Peyer's patch (tissue), 4 donors: ENCODE measurements around the gene CDC7. TPM values are rescaled to one million over a fixed set of nuclear protein-coding genes. Genes with fewer than 3 reads are reported as not detected.
A peak's percentile ranks its signal among the peaks of the same experiment; 100 is the strongest.

Source experiments
- DNase-seq, 3 donors: peaks; one replicate each; pipeline ENCODE4 v3.0.0-alpha.2; 2017 to 2019
- H3K27ac ChIP-seq, 4 donors: fragments of 200-600 bp; sonication (generic); one replicate each; pipeline ENCODE4 v1.5.1; 2016 to 2019
- H3K27me3 ChIP-seq, 2 donors: fragments of 200-600 bp; sonication (generic); one replicate each; pipeline ENCODE4 v1.5.1; 2019
- H3K36me3 ChIP-seq, 3 donors: fragments of 200-600 bp; sonication (generic); one replicate each; pipeline ENCODE4 v1.5.1; 2016 to 2019
- H3K4me1 ChIP-seq, 4 donors: fragments of 200-600 bp; sonication (generic); one replicate each; pipeline ENCODE4 v1.5.1; 2016 to 2019
- H3K4me3 ChIP-seq, 4 donors: fragments of 200-600 bp; sonication (generic); 1 replicate in 3 of 4; 2 replicates in 1 of 4; pipeline ENCODE4 v1.5.1; 2016 to 2019; ENCODE audit warnings: mild to moderate bottlenecking in 1 of 4
- H3K9me3 ChIP-seq, 4 donors: fragments of 200-600 bp; sonication (generic); one replicate each; pipeline ENCODE4 v1.5.1; 2016 to 2019; ENCODE audit warnings: mild to moderate bottlenecking in 1 of 4
- POLR2A ChIP-seq, 2 donors: fragments of 450-650 bp; IDR thresholded peaks; one replicate each; pipeline ENCODE4 v1.5.1; 2017; ENCODE audit warnings: antibody characterized with exemption in 2 of 2, mild to moderate bottlenecking in 2 of 2, moderate library complexity in 2 of 2
- total RNA-seq, 4 donors: library from RNA; depleted of rRNA; stranded (reverse); fragments of >200 nt; gene quantifications; one replicate each; pipeline ENCODE4 v1.1.0, GENCODE V29; 2016
- TF ChIP-seq, protein P1 (sequence below), 6 experiments: fragments of 450-650 bp in 4 of 6; fragments of 200-600 bp in 2 of 6; sonication (generic) in 1 of 6; IDR thresholded peaks; one replicate each; pipeline ENCODE4 v1.5.1; 2017 to 2019; ENCODE audit warnings: antibody characterized with exemption in 6 of 6, mild to moderate bottlenecking in 3 of 6, moderate library complexity in 1 of 6

The CDC7 gene
- total RNA-seq, 4 donors from 2014 or later = 1.2 to 10.7 (median 2.9) TPM

DNA sequence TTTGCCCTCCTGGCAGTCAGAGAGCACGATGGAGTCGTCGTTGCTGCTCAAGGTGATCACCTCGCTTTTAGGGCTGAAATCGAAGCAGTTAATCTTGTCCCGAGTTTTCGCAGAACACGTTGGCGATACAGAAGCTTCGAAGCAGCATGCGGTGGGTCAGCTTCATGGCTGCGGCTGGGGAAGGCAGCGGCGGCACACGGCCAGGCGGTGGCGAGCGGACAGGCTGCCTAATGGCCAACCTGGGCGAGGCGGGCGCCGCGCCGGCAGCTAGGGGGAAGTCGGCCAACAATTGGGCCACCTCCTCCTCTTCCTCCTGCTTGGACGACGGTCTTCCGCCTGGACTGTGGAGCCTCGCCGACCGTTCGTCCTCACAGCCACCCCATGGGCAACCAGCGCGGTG, 34.8 kb downstream of the CDC7 start:
- no peak for DNase-seq
- Histone ChIP-seq H3K27ac (no peak overlapping the region), H3K27me3 (no peaks in the 10 kb centered on the region), H3K4me3 (no peak overlapping the region), H3K4me1 (no peaks in the 10 kb centered on the region), H3K36me3 (no peaks in the 10 kb centered on the region), H3K9me3 (no peaks in the 10 kb centered on the region)
- TF ChIP-seq, protein P1, sequence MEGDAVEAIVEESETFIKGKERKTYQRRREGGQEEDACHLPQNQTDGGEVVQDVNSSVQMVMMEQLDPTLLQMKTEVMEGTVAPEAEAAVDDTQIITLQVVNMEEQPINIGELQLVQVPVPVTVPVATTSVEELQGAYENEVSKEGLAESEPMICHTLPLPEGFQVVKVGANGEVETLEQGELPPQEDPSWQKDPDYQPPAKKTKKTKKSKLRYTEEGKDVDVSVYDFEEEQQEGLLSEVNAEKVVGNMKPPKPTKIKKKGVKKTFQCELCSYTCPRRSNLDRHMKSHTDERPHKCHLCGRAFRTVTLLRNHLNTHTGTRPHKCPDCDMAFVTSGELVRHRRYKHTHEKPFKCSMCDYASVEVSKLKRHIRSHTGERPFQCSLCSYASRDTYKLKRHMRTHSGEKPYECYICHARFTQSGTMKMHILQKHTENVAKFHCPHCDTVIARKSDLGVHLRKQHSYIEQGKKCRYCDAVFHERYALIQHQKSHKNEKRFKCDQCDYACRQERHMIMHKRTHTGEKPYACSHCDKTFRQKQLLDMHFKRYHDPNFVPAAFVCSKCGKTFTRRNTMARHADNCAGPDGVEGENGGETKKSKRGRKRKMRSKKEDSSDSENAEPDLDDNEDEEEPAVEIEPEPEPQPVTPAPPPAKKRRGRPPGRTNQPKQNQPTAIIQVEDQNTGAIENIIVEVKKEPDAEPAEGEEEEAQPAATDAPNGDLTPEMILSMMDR (IDR thresholded peaks at IDR 0.05) = no peak
- no peak for TF ChIP-seq POLR2A (IDR thresholded peaks at IDR 0.05)

DNA sequence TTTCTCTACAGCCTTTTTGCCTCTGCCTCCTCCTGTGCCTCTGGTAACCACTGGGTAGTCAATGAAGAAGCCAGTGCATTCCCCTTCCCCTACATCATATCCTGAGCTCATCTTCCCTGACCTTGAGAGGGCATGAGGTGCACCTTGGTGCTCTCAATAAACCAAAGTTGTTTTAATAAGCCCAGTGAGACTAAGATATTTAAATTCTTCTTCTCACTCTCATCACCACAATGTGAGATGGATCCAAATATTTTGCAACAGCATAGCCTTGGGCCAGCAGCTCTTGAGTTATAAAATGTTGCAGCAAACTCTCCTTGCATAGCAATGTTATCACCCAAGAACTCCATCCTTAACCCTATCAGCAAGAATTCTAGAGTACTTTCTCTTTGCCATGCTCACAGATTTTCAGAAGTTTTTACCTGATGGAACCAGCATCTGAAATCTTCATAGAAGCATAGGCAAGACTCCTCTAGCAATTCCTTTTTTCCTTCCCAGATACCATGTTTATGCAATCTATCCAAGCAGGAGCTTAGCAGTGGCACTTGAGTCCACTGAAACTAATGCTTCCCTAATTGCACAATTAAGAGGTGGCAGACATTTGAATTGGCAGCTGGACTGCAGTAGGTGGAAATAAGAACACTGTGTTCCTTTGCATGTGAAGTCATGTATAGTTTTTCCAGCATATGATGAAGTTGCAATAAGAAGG, 36.8 kb downstream of the CDC7 start:
- DNase-seq = no peak
- no peak overlapping the region for H3K4me3 ChIP-seq

GRCh38 chr1:91537987-91538304, 37.3 kb downstream of the CDC7 start:
- Histone ChIP-seq H3K27ac (no peak overlapping the region), H3K4me1 (no peaks in the 10 kb centered on the region), H3K9me3 (no peaks in the 10 kb centered on the region), H3K36me3 (no peaks in the 10 kb centered on the region), H3K4me3 (no peak overlapping the region), H3K27me3 (no peaks in the 10 kb centered on the region)
- no peak for TF ChIP-seq POLR2A (IDR thresholded peaks at IDR 0.05)
- DNase-seq = no peak

More for the DNA sequence above, 36.8 kb downstream of the CDC7 start:
- no peaks in the 10 kb centered on the region for H3K9me3 ChIP-seq
- no peaks in the 10 kb centered on the region for H3K4me1 ChIP-seq
- H3K27me3 ChIP-seq = no peaks in the 10 kb centered on the region
- no peaks in the 10 kb centered on the region for H3K36me3 ChIP-seq
- H3K27ac ChIP-seq = peak overlapping the region in 3 of 4 donors; percentile 16 to 22 (median 17)
- no peak for TF ChIP-seq POLR2A (IDR thresholded peaks at IDR 0.05)
- TF ChIP-seq, protein P1 (IDR thresholded peaks at IDR 0.05) = no peak

GRCh38 chr1:91540910-91541309, 40.3 kb downstream of the CDC7 start:
- Histone ChIP-seq H3K4me1 (no peaks in the 10 kb centered on the region), H3K36me3 (no peaks in the 10 kb centered on the region), H3K9me3 (no peaks in the 10 kb centered on the region), H3K27me3 (no peaks in the 10 kb centered on the region), H3K4me3 (no peak overlapping the region), H3K27ac (no peak overlapping the region)
- TF ChIP-seq, protein P1 (IDR thresholded peaks at IDR 0.05) = no peak
- no peak for TF ChIP-seq POLR2A (IDR thresholded peaks at IDR 0.05)
- DNase-seq = no peak

DNA sequence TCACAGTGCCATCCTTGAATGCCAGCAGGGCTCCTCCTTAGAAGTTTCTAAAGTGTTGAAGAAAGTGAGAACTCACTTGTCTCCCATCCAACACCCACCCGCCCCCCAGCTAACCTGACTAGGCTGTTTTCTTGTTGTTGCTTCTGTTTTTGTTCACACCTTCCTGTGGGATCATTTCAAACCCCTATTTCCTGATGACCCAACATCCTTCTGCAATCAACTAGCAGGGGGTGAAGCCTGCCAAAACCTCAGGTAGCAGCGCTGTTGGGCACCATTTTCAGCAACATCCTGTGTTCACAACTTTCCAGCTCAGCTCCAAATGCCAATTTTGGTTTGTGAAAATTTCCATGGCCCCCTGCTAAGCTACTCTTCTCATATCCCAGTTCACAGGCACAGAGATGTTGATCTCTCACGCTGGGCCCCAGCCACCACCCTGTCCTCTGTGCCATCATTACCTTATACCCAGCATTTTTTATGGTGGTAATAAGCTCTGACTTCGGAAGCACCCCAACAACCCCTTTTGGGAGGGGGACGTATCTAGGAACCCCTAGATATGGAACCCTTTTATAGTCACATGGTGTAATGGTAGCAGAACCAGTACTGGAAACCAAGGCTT, 41.4 kb downstream of the CDC7 start:
- TF ChIP-seq, protein P1 (IDR thresholded peaks at IDR 0.05) = no peak
- no peak for TF ChIP-seq POLR2A (IDR thresholded peaks at IDR 0.05)
- H3K27me3 ChIP-seq = no peaks in the 10 kb centered on the region
- no peak for DNase-seq
- H3K9me3 ChIP-seq = no peaks in the 10 kb centered on the region
- H3K4me3 ChIP-seq = no peak overlapping the region
- H3K4me1 ChIP-seq = no peaks in the 10 kb centered on the region
- H3K36me3 ChIP-seq = no peaks in the 10 kb centered on the region
- H3K27ac ChIP-seq = no peak overlapping the region

GRCh38 chr1:91545506-91546300, 45.1 kb downstream of the CDC7 start:
- TF ChIP-seq POLR2A (IDR thresholded peaks at IDR 0.05) = no peak
- TF ChIP-seq, protein P1 (IDR thresholded peaks at IDR 0.05) = no peak
- H3K27ac ChIP-seq = no peak overlapping the region
- no peak overlapping the region for H3K4me3 ChIP-seq
- H3K4me1 ChIP-seq = no peaks in the 10 kb centered on the region
- no peaks in the 10 kb centered on the region for H3K36me3 ChIP-seq
- DNase-seq = no peak
- no peaks in the 10 kb centered on the region for H3K9me3 ChIP-seq
- H3K27me3 ChIP-seq = no peaks in the 10 kb centered on the region
